PC-3 (cell line): ENCODE data around the gene AJUBA.

Experiments
- EZH2 ChIP-seq: fragments of 300-600 bp; sonication (generic); IDR thresholded peaks from one replicate; pipeline ENCODE4 v1.6.1; 2017; ENCODE audit warnings: antibody characterized with exemption, mild to moderate bottlenecking, low read length; ENCODE audit not compliant: unreplicated experiment
- EZH2phosphoT487 ChIP-seq: fragments of 300-600 bp; sonication (generic); IDR thresholded peaks from 2 replicates; pipeline ENCODE4 v1.6.1; 2018; ENCODE audit warnings: mild to moderate bottlenecking, antibody characterized with exemption, low read length, borderline replicate concordance
- TF ChIP-seq, protein P1 (sequence below): fragments of 300-600 bp; sonication (generic); conservative IDR thresholded peaks from 2 replicates; pipeline ENCODE4 v1.5.1; 2017; ENCODE audit warnings: antibody characterized with exemption, low read depth, mild to moderate bottlenecking, low read length

- TF ChIP-seq, protein P1, sequence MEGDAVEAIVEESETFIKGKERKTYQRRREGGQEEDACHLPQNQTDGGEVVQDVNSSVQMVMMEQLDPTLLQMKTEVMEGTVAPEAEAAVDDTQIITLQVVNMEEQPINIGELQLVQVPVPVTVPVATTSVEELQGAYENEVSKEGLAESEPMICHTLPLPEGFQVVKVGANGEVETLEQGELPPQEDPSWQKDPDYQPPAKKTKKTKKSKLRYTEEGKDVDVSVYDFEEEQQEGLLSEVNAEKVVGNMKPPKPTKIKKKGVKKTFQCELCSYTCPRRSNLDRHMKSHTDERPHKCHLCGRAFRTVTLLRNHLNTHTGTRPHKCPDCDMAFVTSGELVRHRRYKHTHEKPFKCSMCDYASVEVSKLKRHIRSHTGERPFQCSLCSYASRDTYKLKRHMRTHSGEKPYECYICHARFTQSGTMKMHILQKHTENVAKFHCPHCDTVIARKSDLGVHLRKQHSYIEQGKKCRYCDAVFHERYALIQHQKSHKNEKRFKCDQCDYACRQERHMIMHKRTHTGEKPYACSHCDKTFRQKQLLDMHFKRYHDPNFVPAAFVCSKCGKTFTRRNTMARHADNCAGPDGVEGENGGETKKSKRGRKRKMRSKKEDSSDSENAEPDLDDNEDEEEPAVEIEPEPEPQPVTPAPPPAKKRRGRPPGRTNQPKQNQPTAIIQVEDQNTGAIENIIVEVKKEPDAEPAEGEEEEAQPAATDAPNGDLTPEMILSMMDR: no peak
- TF ChIP-seq EZH2 (no peak), EZH2phosphoT487 (no peak)
Measured at GRCh38 chr14:22981876-22982476, 375 bp downstream of the AJUBA start.
